Ecto neural progenitor cell (in vitro differentiated cells): Measurements from ENCODE around the gene DDAH1.

Source experiments
- DNase-seq: peaks from one replicate; pipeline ENCODE4 v3.0.0-alpha.2; 2018; ENCODE audit warnings: low spot score

DDAH1 gene

GRCh38 chr1:85303440-85304162, 161.4 kb downstream of the DDAH1 start:
- DNase-seq: no peak

GRCh38 chr1:85300140-85300539, 164.8 kb downstream of the DDAH1 start:
- no peak for DNase-seq

- no peak for DNase-seq
These were observed 166.9 kb downstream of the DDAH1 start for GRCh38 chr1:85297855-85298629.

GRCh38 chr1:85297538-85297854, 167.5 kb downstream of the DDAH1 start:
- DNase-seq: no peak

GRCh38 chr1:85296980-85297379, 168.0 kb downstream of the DDAH1 start:
- no peak for DNase-seq

- no peak for DNase-seq
These were observed 169.3 kb downstream of the DDAH1 start for GRCh38 chr1:85295654-85296053.

GRCh38 chr1:85295006-85295431, 169.9 kb downstream of the DDAH1 start:
- DNase-seq: no peak

- DNase-seq: no peak
These were observed 174.1 kb downstream of the DDAH1 start for GRCh38 chr1:85290826-85291225.

- DNase-seq: no peak
These were observed 175.1 kb downstream of the DDAH1 start for GRCh38 chr1:85289848-85290335.

GRCh38 chr1:85289207-85289847, 175.6 kb downstream of the DDAH1 start:
- DNase-seq: no peak

GRCh38 chr1:85284202-85284601, 180.8 kb downstream of the DDAH1 start:
- DNase-seq: no peak

GRCh38 chr1:85283475-85284199, 181.3 kb downstream of the DDAH1 start:
- DNase-seq: no peak

GRCh38 chr1:85282424-85282823, 182.5 kb downstream of the DDAH1 start:
- DNase-seq: no peak

GRCh38 chr1:85280636-85281035, 184.3 kb downstream of the DDAH1 start:
- no peak for DNase-seq

- no peak for DNase-seq
These were observed 185.4 kb downstream of the DDAH1 start for GRCh38 chr1:85279458-85280080.

- DNase-seq: no peak
These were observed 186.1 kb downstream of the DDAH1 start for GRCh38 chr1:85278853-85279314.

- no peak for DNase-seq
These were observed 187.2 kb downstream of the DDAH1 start for GRCh38 chr1:85277802-85278201.

- DNase-seq: no peak
These were observed 187.8 kb downstream of the DDAH1 start for GRCh38 chr1:85276978-85277639.

- peak; percentile 98 for DNase-seq
These were observed 188.6 kb downstream of the DDAH1 start, which contains the start of gene BCL10 for GRCh38 chr1:85276215-85276977. Gene BCL10, minus strand, starts transcription at chr1:85276632. Its CDS starts 280 bp downstream, at chr1:85276352.

GRCh38 chr1:85275701-85276214, 189.2 kb downstream of the DDAH1 start:
- no peak for DNase-seq
